ENCODE results near the gene SAMD15. TPM values are rescaled to one million over a fixed set of nuclear protein-coding genes. Genes with fewer than 3 reads are reported as not detected.

Gene SAMD15
- total and polyA plus RNA-seq, 2 experiments from 2014 or later, result 0.61 to 0.76 TPM

DNA sequence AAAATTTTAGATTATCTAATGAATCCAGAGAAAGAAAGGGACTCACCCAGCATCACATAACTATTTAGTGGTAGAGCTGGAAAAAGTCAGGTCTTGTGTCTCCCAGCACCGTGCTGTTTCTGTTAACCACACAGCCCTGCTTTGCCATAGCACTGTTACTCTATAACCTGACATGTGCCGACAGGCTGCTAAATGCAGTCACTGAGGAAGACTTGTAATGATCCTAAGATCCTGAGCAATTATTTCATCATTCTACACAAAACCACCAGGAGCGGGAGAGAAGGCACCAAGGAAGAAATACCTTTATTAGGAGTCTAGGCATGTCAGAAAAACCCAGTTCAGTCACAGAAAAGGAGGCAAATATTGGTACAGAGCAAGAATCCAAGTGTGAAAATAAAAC is 49.2 kb downstream of the SAMD15 start (continued):
- no peak for TF ChIP-seq ZNF114 (CRISPR knock-in tag; IDR thresholded peaks at IDR 0.05)
- TF ChIP-seq CREB1 (CRISPR knock-in tag; IDR thresholded peaks at IDR 0.05; ENCODE audit: low read depth), result no peak

DNA sequence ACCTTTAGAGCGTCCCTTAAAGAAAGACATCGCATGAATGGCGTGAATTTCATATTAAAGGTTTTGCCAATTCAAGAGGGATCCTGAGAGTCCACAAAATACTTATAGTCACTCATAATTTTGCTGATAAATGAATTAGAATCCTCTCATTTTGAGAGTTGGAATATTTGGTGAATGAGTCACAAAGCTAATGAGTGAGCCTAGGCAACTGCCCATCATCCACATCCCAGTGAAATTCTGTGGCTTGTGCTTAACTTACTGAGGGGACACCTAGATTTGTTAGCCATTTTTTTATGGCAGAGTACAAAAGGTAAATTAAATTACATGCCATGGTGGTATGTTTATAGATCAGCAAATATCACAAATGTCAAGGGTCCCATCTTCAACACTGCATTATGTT is 58.9 kb downstream of the SAMD15 start:
- no peak for ATAC-seq

More for the DNA sequence above, 58.9 kb downstream of the SAMD15 start:
- no peaks in the 10 kb centered on the region for H3K27me3 Mint-ChIP-seq (ENCODE audit: insufficient read depth, low read depth, poor library complexity)
- no peaks in the 10 kb centered on the region for H3F3A ChIP-seq (replicated peaks; ENCODE audit: low read depth)
- H3K27me3 ChIP-seq (ENCODE audit: insufficient read depth), result no peaks in the 10 kb centered on the region
- no peaks in the 10 kb centered on the region for H3K4me1 ChIP-seq (ENCODE audit: insufficient read depth)
- H3K36me3 ChIP-seq (ENCODE audit: insufficient read depth), result peaks cover 3% of the 10 kb centered on the region
- no peak overlapping the region for H3K4me3 Mint-ChIP-seq
- no peaks in the 10 kb centered on the region for H3K4me1 Mint-ChIP-seq
- peaks cover 26% of the 10 kb centered on the region; the same call in 2 of the 3 replicates for H3K36me3 Mint-ChIP-seq (ENCODE audit: low read depth)
- H3K79me2 ChIP-seq (replicated peaks; ENCODE audit: insufficient read depth), result no peaks in the 10 kb centered on the region
- no peak for DNase-seq (ENCODE audit: low spot score)
- no peaks in the 10 kb centered on the region for H3K9me3 Mint-ChIP-seq
- no peak overlapping the region for H3K4me2 ChIP-seq
- H3K4me3 ChIP-seq, result no peak overlapping the region
- no peak overlapping the region for H3K27ac ChIP-seq (ENCODE audit: low read depth)
- H3K9me2 ChIP-seq (ENCODE audit: insufficient read depth), result no peaks in the 10 kb centered on the region
- H3K27ac Mint-ChIP-seq, result no peak overlapping the region
- no peak for TF ChIP-seq CREB1 (CRISPR knock-in tag; IDR thresholded peaks at IDR 0.05; ENCODE audit: low read depth)
- no peak for TF ChIP-seq POLR2AphosphoS5 (IDR thresholded peaks at IDR 0.05; ENCODE audit: low read depth)
- TF ChIP-seq ZNF331 (CRISPR knock-in tag; IDR thresholded peaks at IDR 0.05; ENCODE audit: low read depth), result no peak
- no peak for TF ChIP-seq STAT1 (IDR thresholded peaks at IDR 0.05; ENCODE audit: unreplicated experiment)
- TF ChIP-seq, protein P1, sequence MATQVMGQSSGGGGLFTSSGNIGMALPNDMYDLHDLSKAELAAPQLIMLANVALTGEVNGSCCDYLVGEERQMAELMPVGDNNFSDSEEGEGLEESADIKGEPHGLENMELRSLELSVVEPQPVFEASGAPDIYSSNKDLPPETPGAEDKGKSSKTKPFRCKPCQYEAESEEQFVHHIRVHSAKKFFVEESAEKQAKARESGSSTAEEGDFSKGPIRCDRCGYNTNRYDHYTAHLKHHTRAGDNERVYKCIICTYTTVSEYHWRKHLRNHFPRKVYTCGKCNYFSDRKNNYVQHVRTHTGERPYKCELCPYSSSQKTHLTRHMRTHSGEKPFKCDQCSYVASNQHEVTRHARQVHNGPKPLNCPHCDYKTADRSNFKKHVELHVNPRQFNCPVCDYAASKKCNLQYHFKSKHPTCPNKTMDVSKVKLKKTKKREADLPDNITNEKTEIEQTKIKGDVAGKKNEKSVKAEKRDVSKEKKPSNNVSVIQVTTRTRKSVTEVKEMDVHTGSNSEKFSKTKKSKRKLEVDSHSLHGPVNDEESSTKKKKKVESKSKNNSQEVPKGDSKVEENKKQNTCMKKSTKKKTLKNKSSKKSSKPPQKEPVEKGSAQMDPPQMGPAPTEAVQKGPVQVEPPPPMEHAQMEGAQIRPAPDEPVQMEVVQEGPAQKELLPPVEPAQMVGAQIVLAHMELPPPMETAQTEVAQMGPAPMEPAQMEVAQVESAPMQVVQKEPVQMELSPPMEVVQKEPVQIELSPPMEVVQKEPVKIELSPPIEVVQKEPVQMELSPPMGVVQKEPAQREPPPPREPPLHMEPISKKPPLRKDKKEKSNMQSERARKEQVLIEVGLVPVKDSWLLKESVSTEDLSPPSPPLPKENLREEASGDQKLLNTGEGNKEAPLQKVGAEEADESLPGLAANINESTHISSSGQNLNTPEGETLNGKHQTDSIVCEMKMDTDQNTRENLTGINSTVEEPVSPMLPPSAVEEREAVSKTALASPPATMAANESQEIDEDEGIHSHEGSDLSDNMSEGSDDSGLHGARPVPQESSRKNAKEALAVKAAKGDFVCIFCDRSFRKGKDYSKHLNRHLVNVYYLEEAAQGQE (IDR thresholded peaks at IDR 0.05; ENCODE audit: unreplicated experiment), result no peak
- TF ChIP-seq, protein P2, sequence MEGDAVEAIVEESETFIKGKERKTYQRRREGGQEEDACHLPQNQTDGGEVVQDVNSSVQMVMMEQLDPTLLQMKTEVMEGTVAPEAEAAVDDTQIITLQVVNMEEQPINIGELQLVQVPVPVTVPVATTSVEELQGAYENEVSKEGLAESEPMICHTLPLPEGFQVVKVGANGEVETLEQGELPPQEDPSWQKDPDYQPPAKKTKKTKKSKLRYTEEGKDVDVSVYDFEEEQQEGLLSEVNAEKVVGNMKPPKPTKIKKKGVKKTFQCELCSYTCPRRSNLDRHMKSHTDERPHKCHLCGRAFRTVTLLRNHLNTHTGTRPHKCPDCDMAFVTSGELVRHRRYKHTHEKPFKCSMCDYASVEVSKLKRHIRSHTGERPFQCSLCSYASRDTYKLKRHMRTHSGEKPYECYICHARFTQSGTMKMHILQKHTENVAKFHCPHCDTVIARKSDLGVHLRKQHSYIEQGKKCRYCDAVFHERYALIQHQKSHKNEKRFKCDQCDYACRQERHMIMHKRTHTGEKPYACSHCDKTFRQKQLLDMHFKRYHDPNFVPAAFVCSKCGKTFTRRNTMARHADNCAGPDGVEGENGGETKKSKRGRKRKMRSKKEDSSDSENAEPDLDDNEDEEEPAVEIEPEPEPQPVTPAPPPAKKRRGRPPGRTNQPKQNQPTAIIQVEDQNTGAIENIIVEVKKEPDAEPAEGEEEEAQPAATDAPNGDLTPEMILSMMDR (conservative IDR thresholded peaks at IDR 0.05; ENCODE audit: low read depth in 2 of 2), result no peak
- no peak for TF ChIP-seq EZH2phosphoT487 (IDR thresholded peaks at IDR 0.05; ENCODE audit: unreplicated experiment)
- TF ChIP-seq NANOG (IDR thresholded peaks at IDR 0.05; ENCODE audit: borderline replicate concordance), result no peak
- H4K20me1 ChIP-seq (replicated peaks; ENCODE audit: insufficient read depth), result peaks cover 3% of the 10 kb centered on the region; the same call in 1 of the 2 replicates
- H2AFZ ChIP-seq, result no peak overlapping the region
